Stomach (tissue), 4 donors: ENCODE data around the gene COL10A1.

Source experiments
- EP300 ChIP-seq: sonication (generic); formaldehyde crosslinking; IDR thresholded peaks from one replicate; pipeline ENCODE4 v1.6.1; 2017; ENCODE audit warnings: antibody characterized with exemption
- TF ChIP-seq, protein P1 (sequence below), 7 experiments: fragments of 450-650 bp in 4 of 7; fragments of 200-600 bp in 3 of 7; sonication (generic) in 3 of 7; IDR thresholded peaks; one replicate each; pipeline ENCODE4 v1.5.1; 2016 to 2019; ENCODE audit warnings: antibody characterized with exemption in 7 of 7, control low read depth in 2 of 7, mild to moderate bottlenecking in 1 of 7

DNA sequence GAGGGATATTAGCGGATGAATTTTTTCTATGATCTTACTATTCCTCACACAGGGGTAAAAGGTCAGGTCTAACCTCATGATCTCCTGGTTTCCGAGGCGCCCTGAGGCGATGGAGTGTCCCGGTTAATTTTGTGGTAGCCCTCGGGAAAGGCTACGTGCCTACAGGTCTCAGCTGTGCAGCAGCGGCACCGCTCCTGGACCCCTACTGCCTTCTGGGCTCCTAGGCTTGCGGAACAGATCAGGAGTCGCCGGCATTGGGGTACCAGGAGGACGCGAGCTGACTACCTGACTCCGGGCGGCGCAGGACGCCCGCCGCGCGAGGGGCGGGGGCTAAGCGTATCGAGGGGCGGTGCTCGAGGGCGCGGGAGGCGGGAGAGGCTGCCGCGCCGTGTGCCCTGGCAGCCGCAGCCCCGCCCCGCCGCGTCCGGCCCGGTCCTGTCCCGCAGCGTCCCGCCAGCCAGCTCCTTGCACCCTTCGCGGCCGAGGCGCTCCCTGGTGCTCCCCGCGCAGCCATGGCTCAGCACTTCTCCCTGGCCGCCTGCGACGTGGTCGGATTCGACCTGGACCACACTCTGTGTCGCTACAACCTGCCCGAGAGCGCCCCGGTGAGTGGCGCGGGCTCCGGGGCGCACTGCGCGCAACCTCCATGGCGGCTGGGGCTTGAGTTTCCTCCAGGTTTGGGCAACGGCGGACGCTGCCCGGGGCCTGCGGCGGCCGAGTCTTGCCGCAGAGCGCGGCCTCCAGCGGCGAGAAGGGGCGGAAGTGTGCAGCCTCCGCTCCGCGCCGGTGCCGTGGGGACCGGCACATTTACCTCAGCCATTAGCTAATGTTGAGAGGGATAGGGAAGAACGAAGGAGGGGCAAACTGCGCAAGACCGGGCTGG is 25.3 kb downstream of the COL10A1 start, which contains the start of gene NT5DC1:
- TF ChIP-seq, protein P1, sequence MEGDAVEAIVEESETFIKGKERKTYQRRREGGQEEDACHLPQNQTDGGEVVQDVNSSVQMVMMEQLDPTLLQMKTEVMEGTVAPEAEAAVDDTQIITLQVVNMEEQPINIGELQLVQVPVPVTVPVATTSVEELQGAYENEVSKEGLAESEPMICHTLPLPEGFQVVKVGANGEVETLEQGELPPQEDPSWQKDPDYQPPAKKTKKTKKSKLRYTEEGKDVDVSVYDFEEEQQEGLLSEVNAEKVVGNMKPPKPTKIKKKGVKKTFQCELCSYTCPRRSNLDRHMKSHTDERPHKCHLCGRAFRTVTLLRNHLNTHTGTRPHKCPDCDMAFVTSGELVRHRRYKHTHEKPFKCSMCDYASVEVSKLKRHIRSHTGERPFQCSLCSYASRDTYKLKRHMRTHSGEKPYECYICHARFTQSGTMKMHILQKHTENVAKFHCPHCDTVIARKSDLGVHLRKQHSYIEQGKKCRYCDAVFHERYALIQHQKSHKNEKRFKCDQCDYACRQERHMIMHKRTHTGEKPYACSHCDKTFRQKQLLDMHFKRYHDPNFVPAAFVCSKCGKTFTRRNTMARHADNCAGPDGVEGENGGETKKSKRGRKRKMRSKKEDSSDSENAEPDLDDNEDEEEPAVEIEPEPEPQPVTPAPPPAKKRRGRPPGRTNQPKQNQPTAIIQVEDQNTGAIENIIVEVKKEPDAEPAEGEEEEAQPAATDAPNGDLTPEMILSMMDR (IDR thresholded peaks at IDR 0.05), result peak in 1 of 7 experiments; percentile 21
- no peak for TF ChIP-seq EP300
